H1 (cell line): ENCODE results near the gene RGCC. TPM values are rescaled to one million over a fixed set of nuclear protein-coding genes. Genes with fewer than 3 reads are reported as not detected.

Experiments used
- CTBP2 ChIP-seq: IDR thresholded peaks from 2 replicates; pipeline ENCODE4 v1.7.0; 2011; ENCODE audit warnings: borderline replicate concordance, mild to moderate bottlenecking, moderate library complexity, mixed read lengths, low read length; ENCODE audit not compliant: insufficient read depth, insufficient read length
- SUZ12 ChIP-seq: fragments of 200-600 bp; sonication (generic); IDR thresholded peaks from 2 replicates; pipeline ENCODE4 v1.6.1; 2012; ENCODE audit warnings: mild to moderate bottlenecking, inconsistent platforms, low read length, moderate library complexity, mixed read lengths
- ZNF274 ChIP-seq: IDR thresholded peaks from 2 replicates; pipeline ENCODE4 v1.7.0; 2012; ENCODE audit warnings: low read length, borderline replicate concordance; ENCODE audit errors: extremely low read depth
- polyA plus RNA-seq, 7 experiments: library from polyadenylated mRNA; depleted of rRNA in 3 of 7; stranded (reverse) in 5 of 7; unstranded in 2 of 7; fragments of >200 nt in 5 of 7; fragments of 200-250 nt in 2 of 7; gene quantifications; 1 replicate in 5 of 7; 2 replicates in 1 of 7; 4 replicates in 1 of 7; pipeline versions ENCODE4 v1.2.1 to v1.2.3, GENCODE V29; 2011 to 2013; ENCODE audit warnings: missing spikeins in 2 of 7, mixed read lengths in 2 of 7
- total RNA-seq: library from RNA; stranded (reverse); fragmentation: NEBNext Ultra II Directional; extraction: Animal tissue kit (Norgen Biotek cat#: 25700); gene quantifications from 2 replicates; pipeline ENCODE4 v1.2.1, GENCODE V29; 2021

The RGCC gene
- total and polyA plus RNA-seq, 2 of the 8 experiments (the other 6 are each of a cell fraction or from before 2014, with no cell fraction given): 0.41 TPM; not detected in 1

DNA sequence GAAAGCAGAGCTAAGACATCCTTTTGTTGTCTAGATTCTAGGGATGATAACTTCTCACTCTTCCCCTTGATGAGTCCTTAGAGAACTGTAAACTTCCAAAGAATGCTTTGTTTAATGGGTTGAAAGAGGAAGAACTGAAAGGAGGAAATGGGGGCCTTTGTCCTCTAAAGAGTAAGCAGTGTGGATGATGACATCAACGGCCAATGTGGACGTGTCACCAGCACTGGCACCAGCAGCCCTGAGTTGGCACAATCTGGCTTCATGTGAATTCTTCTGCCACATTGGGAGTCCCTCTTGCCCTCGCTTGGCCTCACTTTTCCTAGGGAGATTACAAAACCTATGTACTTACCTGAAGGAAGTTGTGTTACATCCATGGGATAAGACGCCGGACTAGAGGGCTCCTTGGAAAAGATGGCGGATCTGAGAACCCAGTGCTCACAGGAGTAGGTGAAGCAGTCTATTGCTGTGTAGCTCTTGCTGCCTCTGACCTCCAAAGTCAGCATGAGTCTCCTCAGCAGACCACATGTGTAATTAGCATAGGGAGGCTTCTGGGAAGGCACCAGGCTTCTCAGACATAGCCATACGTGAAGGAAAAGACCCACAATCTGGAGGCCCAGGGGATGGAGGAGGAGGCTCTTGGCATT is 62.8 kb downstream of the RGCC start (continued):
- no peak for TF ChIP-seq ZNF274
- TF ChIP-seq CTBP2: no peak
- no peak for TF ChIP-seq SUZ12

Other genes with a start within 250 kb of the RGCC start
- gene MTRF1, start 194.0 kb upstream of the RGCC start, total RNA-seq: 14.1 and 19.2 TPM in 2 replicates
- gene MTRF1, start 194.0 kb upstream of the RGCC start, polyA plus RNA-seq (2011; rRNA removed): 4.8 and 8.0 TPM in 2 replicates
- 38.6 and 40.0 TPM in 2 replicates for gene NAA16, start 146.3 kb upstream of the RGCC start, total RNA-seq
- 9.1 and 11.4 TPM in 2 replicates for gene NAA16, start 146.3 kb upstream of the RGCC start, polyA plus RNA-seq (2011; rRNA removed)